ENCODE measurements around the gene MAN1B1.

Gene MAN1B1

GRCh38 chr9:137110147-137110910 is 23.5 kb downstream of the MAN1B1 start:
- no peaks in the 10 kb centered on the region for H3K27me3 ChIP-seq (ENCODE audit: insufficient read depth, poor library complexity, severe bottlenecking)
- TF ChIP-seq GABPA (IDR thresholded peaks at IDR 0.05; ENCODE audit: low read depth) = no peak
- TF ChIP-seq SPI1 (IDR thresholded peaks at IDR 0.05; ENCODE audit: borderline replicate concordance, low read depth) = no peak
- TF ChIP-seq POLR2AphosphoS5 (IDR thresholded peaks at IDR 0.05; ENCODE audit: low read depth) = no peak
- TF ChIP-seq REST (IDR thresholded peaks at IDR 0.05; ENCODE audit: insufficient replicate concordance, low read depth) = no peak
- TF ChIP-seq, protein P1, sequence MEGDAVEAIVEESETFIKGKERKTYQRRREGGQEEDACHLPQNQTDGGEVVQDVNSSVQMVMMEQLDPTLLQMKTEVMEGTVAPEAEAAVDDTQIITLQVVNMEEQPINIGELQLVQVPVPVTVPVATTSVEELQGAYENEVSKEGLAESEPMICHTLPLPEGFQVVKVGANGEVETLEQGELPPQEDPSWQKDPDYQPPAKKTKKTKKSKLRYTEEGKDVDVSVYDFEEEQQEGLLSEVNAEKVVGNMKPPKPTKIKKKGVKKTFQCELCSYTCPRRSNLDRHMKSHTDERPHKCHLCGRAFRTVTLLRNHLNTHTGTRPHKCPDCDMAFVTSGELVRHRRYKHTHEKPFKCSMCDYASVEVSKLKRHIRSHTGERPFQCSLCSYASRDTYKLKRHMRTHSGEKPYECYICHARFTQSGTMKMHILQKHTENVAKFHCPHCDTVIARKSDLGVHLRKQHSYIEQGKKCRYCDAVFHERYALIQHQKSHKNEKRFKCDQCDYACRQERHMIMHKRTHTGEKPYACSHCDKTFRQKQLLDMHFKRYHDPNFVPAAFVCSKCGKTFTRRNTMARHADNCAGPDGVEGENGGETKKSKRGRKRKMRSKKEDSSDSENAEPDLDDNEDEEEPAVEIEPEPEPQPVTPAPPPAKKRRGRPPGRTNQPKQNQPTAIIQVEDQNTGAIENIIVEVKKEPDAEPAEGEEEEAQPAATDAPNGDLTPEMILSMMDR (IDR thresholded peaks at IDR 0.05; ENCODE audit: insufficient read depth, low read length) = no peak
- no peak overlapping the region for H3K27ac ChIP-seq (replicated peaks)
- no peak for DNase-seq (ENCODE audit: low read depth in 1 of 2, low spot score in 1 of 2)
- H3K4me3 ChIP-seq (replicated peaks; ENCODE audit: insufficient read depth, low read length) = no peak overlapping the region

DNA sequence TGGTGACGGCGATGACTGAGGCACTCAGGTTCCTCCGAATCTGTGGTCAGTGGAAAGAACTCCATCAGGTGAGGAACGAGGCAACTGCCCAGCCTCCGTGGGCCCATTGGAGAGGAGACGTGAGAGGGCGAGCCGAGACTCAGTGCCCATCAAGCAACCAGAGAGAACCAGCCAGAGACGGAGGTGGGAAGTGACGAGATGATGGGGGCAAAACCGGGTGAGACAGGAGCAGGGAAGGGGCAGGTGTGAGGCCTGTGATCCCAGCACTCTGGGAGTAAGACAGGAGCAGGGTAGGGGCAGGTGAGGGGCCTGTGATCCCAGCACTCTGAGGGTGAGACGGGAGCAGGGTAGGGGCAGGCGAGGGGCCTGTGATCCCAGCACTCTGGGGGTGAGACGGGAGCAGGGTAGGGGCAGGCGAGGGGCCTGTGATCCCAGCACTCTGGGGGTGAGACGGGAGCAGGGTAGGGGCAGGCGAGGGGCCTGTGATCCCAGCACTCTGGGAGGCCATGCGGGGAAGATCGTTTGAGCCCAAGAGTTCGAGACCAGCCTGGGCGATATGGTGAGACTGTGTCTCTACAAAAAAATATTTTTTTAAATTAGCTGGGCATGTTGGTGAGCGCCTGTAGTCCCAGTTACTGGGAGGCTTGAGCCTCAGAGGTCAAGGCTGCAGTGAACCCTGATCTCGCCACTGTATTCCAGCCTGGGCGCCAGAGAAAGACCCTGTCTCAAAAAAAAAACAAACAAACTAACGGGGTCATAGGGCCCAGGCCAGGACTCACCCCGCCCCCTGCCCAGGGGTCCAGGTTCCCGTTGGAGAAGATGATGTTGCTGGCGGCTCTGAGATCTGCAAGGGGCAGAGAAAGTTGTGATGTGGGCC is 24.4 kb downstream of the MAN1B1 start:
- TF ChIP-seq, protein P1 (IDR thresholded peaks at IDR 0.05; ENCODE audit: insufficient read depth, low read length) = no peak
- no peak for TF ChIP-seq REST (IDR thresholded peaks at IDR 0.05; ENCODE audit: insufficient replicate concordance, low read depth)
- TF ChIP-seq SPI1 (IDR thresholded peaks at IDR 0.05; ENCODE audit: borderline replicate concordance, low read depth) = no peak
- TF ChIP-seq GABPA (IDR thresholded peaks at IDR 0.05; ENCODE audit: low read depth) = no peak
- no peak for TF ChIP-seq POLR2AphosphoS5 (IDR thresholded peaks at IDR 0.05; ENCODE audit: low read depth)
- no peaks in the 10 kb centered on the region for H3K27me3 ChIP-seq (ENCODE audit: insufficient read depth, poor library complexity, severe bottlenecking)
- H3K27ac ChIP-seq (replicated peaks) = no peak overlapping the region
- no peak overlapping the region for H3K4me3 ChIP-seq (replicated peaks; ENCODE audit: insufficient read depth, low read length)
- DNase-seq (ENCODE audit: low read depth in 1 of 2, low spot score in 1 of 2) = no peak

DNA sequence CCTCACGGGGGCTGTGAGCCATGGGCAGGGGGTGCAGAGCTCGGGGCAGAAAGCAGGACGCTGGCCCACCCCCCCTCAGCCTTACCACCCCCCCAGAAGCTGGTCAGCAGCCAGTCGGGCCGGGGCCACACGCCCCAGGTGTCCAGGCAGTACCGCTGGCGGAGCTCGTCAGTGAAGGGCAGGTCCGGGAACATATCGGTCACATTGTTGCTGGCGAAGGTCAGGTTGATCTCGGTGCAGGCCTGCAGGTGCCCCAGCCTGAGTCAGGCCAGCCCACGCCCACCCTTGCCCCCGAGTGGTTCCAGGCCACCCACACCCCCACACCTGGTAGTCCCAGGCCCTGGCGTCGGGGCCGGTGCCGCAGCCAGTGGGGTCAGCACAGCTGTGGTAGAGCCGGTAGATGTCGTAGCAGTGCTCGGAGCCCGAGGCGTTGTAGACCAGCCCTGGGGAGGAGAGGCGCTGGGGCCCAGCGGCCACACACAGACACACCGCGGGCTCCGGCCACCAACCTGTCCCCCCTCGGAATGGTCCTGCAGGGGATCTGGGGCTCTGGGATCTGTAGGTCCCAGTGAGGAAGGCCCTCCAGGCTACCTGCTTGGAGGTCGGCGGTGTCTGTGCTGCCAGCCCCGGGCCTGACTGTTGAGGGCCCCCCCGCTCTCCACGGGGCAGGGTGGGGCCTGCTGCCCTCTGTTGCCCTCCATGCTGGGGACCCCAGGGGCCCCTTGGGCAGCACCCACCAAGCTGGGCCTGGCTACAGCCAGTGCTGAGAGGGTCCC is 25.2 kb downstream of the MAN1B1 start:
- DNase-seq (ENCODE audit: low read depth in 1 of 2, low spot score in 1 of 2) = no peak

More for the DNA sequence above, 25.2 kb downstream of the MAN1B1 start:
- Histone ChIP-seq H3K27ac (replicated peaks) (no peak overlapping the region), H3K4me3 (replicated peaks; ENCODE audit: insufficient read depth, low read length) (no peak overlapping the region), H3K27me3 (ENCODE audit: insufficient read depth, poor library complexity, severe bottlenecking) (no peaks in the 10 kb centered on the region)
- TF ChIP-seq POLR2AphosphoS5 (IDR thresholded peaks at IDR 0.05; ENCODE audit: low read depth) (no peak), REST (IDR thresholded peaks at IDR 0.05; ENCODE audit: insufficient replicate concordance, low read depth) (no peak), GABPA (IDR thresholded peaks at IDR 0.05; ENCODE audit: low read depth) (no peak), SPI1 (IDR thresholded peaks at IDR 0.05; ENCODE audit: borderline replicate concordance, low read depth) (no peak)
- TF ChIP-seq, protein P1 (IDR thresholded peaks at IDR 0.05; ENCODE audit: insufficient read depth, low read length) = no peak
